Loucy (cell line): ENCODE data around the gene CALCA.
A peak's percentile ranks its signal among the peaks of the same experiment; 100 is the strongest.

Experiments used
- H2AFZ ChIP-seq: fragments of 200-600 bp; sonication (generic); 2 replicates; pipeline ENCODE4 v1.6.0; 2016; ENCODE audit warnings: antibody characterized with exemption, mild to moderate bottlenecking, low read length, moderate library complexity
- H3F3A ChIP-seq: fragments of 200-600 bp; 2 replicates; pipeline ENCODE4 v1.6.0; 2016; ENCODE audit warnings: antibody characterized with exemption, low read depth, mild to moderate bottlenecking
- H3K27me3 ChIP-seq: fragments of 200-600 bp; sonication (generic); 2 replicates; pipeline ENCODE4 v1.6.1; 2014; ENCODE audit warnings: low read length, mild to moderate bottlenecking; ENCODE audit not compliant: insufficient read depth, poor library complexity, severe bottlenecking
- H3K36me3 ChIP-seq: fragments of 200-600 bp; sonication (generic); 2 replicates; pipeline ENCODE4 v1.6.1; 2016; ENCODE audit warnings: low read length; ENCODE audit not compliant: insufficient read depth
- H3K4me1 ChIP-seq: fragments of 200-600 bp; sonication (generic); 2 replicates; pipeline ENCODE4 v1.5.1; 2014; ENCODE audit warnings: low read length, mild to moderate bottlenecking; ENCODE audit not compliant: insufficient read depth, poor library complexity, severe bottlenecking
- H3K4me2 ChIP-seq: fragments of 200-600 bp; sonication (generic); 2 replicates; pipeline ENCODE4 v1.6.0; 2014; ENCODE audit warnings: antibody characterized with exemption, low read length, low read depth, mild to moderate bottlenecking; ENCODE audit not compliant: poor library complexity, severe bottlenecking
- H3K4me3 ChIP-seq: fragments of 200-600 bp; sonication (generic); 2 replicates; pipeline ENCODE4 v1.5.1; 2014; ENCODE audit warnings: low read length, mild to moderate bottlenecking, mixed read lengths; ENCODE audit not compliant: poor library complexity, severe bottlenecking
- H3K79me2 ChIP-seq: fragments of 200-600 bp; sonication (generic); 2 replicates; pipeline ENCODE4 v1.6.1; 2014; ENCODE audit warnings: low read length; ENCODE audit not compliant: insufficient read depth
- H3K9ac ChIP-seq: fragments of 200-600 bp; sonication (generic); 2 replicates; pipeline ENCODE4 v1.6.0; 2014; ENCODE audit warnings: mild to moderate bottlenecking, low read depth, low read length, moderate library complexity; ENCODE audit not compliant: poor library complexity, severe bottlenecking
- H3K9me2 ChIP-seq: fragments of 200-600 bp; sonication (generic); replicated peaks from 2 replicates; pipeline ENCODE4 v1.6.1; 2016; ENCODE audit warnings: low read depth, low read length, mixed read lengths
- H3K9me3 ChIP-seq: fragments of 200-600 bp; sonication (generic); 2 replicates; pipeline ENCODE4 v1.6.1; 2014; ENCODE audit warnings: mild to moderate bottlenecking, antibody characterized with exemption, low read length, low read depth; ENCODE audit not compliant: insufficient read depth
- H4K20me1 ChIP-seq: fragments of 200-600 bp; sonication (generic); 2 replicates; pipeline ENCODE4 v1.6.0; 2014; ENCODE audit warnings: antibody characterized with exemption, low read length, mild to moderate bottlenecking; ENCODE audit not compliant: insufficient read depth, poor library complexity, severe bottlenecking
- EZH2phosphoT487 ChIP-seq: fragments of 200-600 bp; IDR thresholded peaks from 2 replicates; pipeline ENCODE4 v1.6.1; 2018; ENCODE audit warnings: antibody characterized with exemption, mild to moderate bottlenecking, moderate library complexity, borderline replicate concordance
- TF ChIP-seq, protein P1 (sequence below): fragments of 200-600 bp; sonication (generic); conservative IDR thresholded peaks from 2 replicates; pipeline ENCODE4 v1.5.1; 2014; ENCODE audit warnings: mild to moderate bottlenecking, antibody characterized with exemption, low read length

Gene CALCA

DNA sequence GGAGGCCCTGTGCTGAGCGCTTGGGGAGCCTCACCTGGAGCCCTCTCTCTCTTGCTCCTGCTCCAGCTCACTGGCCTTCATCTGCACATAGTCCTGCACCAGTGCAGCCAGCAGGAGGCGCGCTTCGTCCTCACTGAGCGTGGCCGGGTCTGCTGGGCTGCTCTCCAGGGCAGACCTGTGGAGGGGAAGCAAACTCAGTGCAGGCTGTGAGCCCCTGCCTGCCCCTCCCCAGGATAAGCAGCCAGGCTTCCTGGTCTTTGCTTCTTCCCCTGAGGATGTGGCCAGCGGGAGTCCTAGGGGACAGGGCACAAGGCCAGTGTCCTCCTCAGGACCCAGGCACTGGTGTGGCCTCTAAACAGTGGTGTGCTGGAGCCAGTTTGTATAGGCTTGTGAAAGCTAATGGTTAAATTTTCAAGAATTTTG lies 2.2 kb downstream of the CALCA start:
- TF ChIP-seq EZH2phosphoT487: no peak
- TF ChIP-seq, protein P1, sequence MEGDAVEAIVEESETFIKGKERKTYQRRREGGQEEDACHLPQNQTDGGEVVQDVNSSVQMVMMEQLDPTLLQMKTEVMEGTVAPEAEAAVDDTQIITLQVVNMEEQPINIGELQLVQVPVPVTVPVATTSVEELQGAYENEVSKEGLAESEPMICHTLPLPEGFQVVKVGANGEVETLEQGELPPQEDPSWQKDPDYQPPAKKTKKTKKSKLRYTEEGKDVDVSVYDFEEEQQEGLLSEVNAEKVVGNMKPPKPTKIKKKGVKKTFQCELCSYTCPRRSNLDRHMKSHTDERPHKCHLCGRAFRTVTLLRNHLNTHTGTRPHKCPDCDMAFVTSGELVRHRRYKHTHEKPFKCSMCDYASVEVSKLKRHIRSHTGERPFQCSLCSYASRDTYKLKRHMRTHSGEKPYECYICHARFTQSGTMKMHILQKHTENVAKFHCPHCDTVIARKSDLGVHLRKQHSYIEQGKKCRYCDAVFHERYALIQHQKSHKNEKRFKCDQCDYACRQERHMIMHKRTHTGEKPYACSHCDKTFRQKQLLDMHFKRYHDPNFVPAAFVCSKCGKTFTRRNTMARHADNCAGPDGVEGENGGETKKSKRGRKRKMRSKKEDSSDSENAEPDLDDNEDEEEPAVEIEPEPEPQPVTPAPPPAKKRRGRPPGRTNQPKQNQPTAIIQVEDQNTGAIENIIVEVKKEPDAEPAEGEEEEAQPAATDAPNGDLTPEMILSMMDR: peak; percentile 68
- no peaks in the 10 kb centered on the region for H3K9me2 ChIP-seq
- no peak overlapping the region for H3K9ac ChIP-seq
- H4K20me1 ChIP-seq: no peaks in the 10 kb centered on the region
- H3F3A ChIP-seq: no peaks in the 10 kb centered on the region
- no peaks in the 10 kb centered on the region for H3K27me3 ChIP-seq
- no peaks in the 10 kb centered on the region for H3K9me3 ChIP-seq
- no peak overlapping the region for H3K4me3 ChIP-seq
- H2AFZ ChIP-seq: no peak overlapping the region
- no peaks in the 10 kb centered on the region for H3K79me2 ChIP-seq
- H3K4me1 ChIP-seq: no peaks in the 10 kb centered on the region
- no peaks in the 10 kb centered on the region for H3K36me3 ChIP-seq
- no peak overlapping the region for H3K4me2 ChIP-seq

DNA sequence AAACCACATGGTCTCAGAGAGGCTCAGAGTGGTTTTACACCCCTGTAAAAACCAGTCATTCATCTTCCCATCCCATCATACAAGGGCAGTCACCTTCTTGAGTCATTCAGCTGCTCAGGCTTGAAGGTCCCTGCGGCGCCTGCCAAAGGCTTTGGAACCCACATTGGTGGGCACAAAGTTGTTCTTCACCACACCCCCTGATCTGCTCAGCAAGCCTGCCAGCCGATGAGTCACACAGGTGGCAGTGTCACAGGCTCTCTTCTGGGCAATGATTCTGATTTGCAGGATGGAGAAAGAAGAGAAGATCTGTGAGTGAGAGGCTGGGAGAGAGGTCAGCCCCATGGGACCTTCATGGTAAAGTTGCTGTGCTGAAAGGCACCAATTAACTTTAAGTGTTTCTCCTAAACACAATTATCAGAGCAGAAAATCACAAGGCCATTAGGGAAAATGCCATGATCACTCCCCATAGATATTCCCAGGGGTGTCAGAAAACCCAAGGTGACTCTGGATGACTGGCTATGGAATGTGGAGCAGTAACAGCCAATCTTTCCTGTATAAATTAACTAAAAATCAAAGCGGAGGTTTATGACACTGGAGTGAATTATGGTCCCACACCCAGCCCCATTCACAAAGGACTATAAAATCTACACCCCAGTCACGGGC lies 4.4 kb downstream of the CALCA start:
- Histone ChIP-seq H3F3A (no peaks in the 10 kb centered on the region), H3K4me1 (no peaks in the 10 kb centered on the region), H3K36me3 (no peaks in the 10 kb centered on the region), H3K4me3 (no peak overlapping the region), H4K20me1 (no peaks in the 10 kb centered on the region), H2AFZ (no peak overlapping the region), H3K9me3 (no peaks in the 10 kb centered on the region), H3K27me3 (no peaks in the 10 kb centered on the region), H3K79me2 (no peaks in the 10 kb centered on the region), H3K9ac (no peak overlapping the region), H3K4me2 (no peak overlapping the region), H3K9me2 (no peaks in the 10 kb centered on the region)
- TF ChIP-seq, protein P1: no peak
- no peak for TF ChIP-seq EZH2phosphoT487

DNA sequence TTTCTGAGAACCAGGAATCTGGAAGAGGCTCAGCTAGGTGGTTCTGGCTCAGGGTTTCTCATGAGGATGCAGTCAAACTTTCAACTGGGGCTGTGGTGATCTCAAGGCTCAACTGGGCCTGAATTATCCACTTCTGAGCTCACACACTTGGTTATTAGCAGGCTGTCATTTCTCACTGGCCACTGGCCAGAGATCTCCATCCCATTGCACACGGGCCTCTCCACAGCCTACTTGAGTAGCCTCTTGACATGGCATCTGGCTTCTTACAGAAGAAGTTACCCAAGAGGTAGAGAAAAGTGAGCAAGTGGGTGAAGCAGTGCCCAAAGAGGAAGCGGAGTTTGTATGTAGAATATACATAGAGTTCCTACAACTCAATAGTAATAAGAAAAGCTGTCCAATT lies 16.0 kb downstream of the CALCA start:
- no peaks in the 10 kb centered on the region for H3K9me3 ChIP-seq
- no peaks in the 10 kb centered on the region for H3K27me3 ChIP-seq
- no peaks in the 10 kb centered on the region for H3K4me1 ChIP-seq
- H3K4me3 ChIP-seq: no peak overlapping the region
- no peak overlapping the region for H3K9ac ChIP-seq
- no peak for TF ChIP-seq EZH2phosphoT487
- TF ChIP-seq, protein P1: no peak
- no peaks in the 10 kb centered on the region for H3K79me2 ChIP-seq
- H3K4me2 ChIP-seq: no peak overlapping the region
- no peaks in the 10 kb centered on the region for H3F3A ChIP-seq
- no peaks in the 10 kb centered on the region for H3K9me2 ChIP-seq
- no peak overlapping the region for H2AFZ ChIP-seq
- no peaks in the 10 kb centered on the region for H3K36me3 ChIP-seq
- no peaks in the 10 kb centered on the region for H4K20me1 ChIP-seq
